ENCODE measurements around the gene NUDT11.
"Not testable (repeated sequence)": the region's sequence is repeated elsewhere in the genome, so short reads cannot be mapped to it uniquely, and the experiment has no call there.

Gene NUDT11

DNA sequence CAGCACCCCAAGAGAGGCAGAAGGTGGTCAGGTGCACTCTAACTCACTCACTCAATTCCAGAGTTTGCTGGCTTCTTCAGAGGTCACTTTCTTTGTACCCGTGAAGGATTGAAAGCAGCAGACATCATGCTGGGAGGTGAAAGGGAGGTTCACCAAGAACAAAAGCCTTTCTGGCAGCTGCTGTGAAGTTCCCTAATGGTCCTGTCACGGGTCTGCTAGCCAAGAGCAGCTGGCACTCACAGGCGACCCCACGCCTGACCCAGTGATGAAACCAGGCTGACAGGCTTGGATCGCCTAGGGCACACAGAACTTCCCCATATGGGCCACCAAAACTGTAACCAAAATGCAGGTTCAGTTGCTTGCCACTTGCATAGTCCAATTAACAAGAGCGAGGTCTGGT, 11.8 kb downstream of the NUDT11 start:
- TF ChIP-seq, protein P1, sequence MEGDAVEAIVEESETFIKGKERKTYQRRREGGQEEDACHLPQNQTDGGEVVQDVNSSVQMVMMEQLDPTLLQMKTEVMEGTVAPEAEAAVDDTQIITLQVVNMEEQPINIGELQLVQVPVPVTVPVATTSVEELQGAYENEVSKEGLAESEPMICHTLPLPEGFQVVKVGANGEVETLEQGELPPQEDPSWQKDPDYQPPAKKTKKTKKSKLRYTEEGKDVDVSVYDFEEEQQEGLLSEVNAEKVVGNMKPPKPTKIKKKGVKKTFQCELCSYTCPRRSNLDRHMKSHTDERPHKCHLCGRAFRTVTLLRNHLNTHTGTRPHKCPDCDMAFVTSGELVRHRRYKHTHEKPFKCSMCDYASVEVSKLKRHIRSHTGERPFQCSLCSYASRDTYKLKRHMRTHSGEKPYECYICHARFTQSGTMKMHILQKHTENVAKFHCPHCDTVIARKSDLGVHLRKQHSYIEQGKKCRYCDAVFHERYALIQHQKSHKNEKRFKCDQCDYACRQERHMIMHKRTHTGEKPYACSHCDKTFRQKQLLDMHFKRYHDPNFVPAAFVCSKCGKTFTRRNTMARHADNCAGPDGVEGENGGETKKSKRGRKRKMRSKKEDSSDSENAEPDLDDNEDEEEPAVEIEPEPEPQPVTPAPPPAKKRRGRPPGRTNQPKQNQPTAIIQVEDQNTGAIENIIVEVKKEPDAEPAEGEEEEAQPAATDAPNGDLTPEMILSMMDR (IDR thresholded peaks at IDR 0.05; ENCODE audit: extremely low read depth, missing control alignments): no peak
- DNase-seq (ENCODE audit: low spot score): no peak

DNA sequence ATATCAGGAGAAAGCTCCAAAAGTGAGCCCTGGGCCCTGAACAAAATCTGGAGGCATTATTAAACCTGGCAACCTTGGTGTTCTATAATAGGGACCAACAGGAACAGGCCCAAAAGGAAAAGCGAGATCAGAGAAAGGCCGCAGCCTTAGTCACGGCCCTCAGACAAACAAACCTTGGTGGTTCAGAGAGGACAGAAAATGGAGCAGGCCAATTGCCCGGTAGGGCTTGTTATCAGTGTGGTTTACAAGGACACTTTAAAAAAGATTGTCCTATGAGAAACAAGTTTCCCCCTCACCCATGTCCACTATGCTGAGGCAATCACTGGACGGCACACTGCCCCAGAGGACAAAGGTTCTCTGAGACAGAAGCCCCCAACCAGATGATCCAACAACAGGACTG, 14.0 kb downstream of the NUDT11 start:
- DNase-seq (ENCODE audit: low spot score): not testable (repeated sequence)

DNA sequence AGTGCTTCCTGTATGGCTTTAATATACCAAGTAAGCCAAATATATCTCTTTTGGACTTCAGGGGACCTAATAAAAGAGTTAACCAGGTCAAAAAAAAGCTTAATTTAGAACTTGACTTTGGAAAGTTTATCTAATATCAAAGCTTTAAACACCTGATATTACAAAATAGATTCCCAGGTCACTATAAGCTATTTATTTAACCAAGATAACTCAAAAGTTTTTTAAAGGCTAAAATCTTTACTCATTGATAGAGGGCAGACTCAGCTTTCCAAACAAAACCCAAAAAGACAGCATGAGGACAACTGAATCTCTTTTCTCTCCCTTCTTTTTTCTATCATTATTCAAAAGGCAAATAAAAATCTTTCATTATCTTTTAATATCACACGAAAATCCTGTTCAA, 19.5 kb downstream of the NUDT11 start:
- DNase-seq (ENCODE audit: low spot score): no peak
- TF ChIP-seq, protein P1 (IDR thresholded peaks at IDR 0.05; ENCODE audit: extremely low read depth, missing control alignments): no peak

DNA sequence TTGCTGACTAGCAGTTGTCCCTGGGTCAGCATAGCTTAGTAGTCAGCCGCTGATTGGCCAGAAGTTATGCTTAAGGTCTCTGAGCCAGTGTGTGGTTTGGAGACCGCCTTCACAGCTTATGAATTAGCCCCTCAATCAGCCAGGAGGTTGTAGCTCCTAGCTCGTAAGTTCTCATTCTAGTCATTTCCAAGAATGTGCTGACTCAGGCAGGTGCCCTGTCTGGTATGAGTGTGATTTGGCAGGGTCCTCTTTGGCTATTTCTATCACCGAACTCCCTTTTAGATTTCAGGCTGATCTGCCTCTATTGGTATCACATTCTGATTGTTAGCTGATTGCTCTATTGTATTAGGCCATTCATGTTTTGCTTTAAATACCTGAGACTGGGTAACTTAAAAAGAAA, 33.1 kb downstream of the NUDT11 start:
- DNase-seq (ENCODE audit: low spot score): no peak
- TF ChIP-seq, protein P1 (IDR thresholded peaks at IDR 0.05; ENCODE audit: extremely low read depth, missing control alignments): no peak

DNA sequence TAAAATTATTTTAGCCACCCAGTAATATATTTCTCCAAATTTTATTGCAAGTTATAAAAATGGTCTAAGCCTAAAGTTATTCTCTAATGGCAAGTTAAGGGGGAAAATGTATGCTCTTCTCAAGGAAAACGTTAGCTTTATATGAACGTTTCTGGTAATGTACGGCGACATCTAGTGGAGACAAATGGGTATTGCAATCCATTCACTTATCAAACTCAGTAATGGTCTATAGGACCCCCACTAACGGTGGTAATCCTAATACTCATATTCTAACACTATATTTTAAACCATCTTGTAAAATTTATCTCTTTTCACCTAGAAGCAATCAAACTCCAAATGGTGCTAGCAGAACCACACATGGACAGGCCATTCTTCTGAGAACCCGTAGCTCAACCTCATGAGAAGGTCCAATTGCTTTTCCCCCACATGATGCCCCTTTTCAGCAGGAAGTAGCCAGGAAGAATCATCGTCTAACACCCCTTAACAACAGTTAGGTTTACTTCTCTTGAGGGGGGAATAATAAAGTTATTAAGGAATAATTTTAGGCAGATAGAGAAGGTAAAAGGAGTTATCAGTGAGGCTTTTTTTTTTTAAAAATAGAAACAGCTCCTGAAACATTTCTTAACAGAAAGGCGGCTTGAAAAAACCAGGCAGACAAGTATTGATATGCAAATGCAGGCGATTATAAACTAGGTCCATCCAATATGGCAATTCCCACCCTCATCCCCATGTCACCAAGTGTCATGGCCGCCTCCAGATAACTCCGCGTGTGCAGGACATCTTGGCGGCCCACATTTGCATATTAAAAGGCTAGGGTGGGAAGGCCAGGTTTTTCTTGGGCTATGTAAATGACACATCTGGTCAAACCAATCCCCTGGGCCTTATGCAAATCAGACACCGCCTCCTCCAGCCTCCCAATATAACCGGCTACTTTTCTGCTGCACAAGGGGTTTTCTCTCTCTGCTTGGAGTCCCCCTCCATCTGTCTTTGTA, 35.0 kb downstream of the NUDT11 start:
- peak; percentile 6 for DNase-seq (ENCODE audit: low spot score)
- TF ChIP-seq, protein P1 (IDR thresholded peaks at IDR 0.05; ENCODE audit: extremely low read depth, missing control alignments): peak; percentile 37

DNA sequence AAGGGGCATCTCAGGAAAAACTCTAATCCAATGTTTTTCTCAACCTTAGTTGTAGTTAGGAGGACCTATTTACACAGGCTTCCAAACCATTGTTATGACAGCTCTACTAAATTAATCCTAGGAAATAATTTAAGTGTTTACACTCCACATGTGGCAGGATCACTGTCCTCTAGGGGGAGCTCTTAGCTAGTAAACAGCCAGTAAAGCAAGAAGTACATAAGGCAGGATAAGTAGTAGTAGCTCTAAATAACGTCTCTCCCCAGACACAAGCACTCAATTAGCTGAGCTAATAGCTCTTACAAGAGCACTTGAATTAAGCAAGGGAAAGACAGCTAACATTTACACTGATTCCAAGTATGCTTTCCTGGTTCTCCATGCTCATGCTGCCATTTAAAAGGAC, 37.3 kb downstream of the NUDT11 start:
- TF ChIP-seq, protein P1 (IDR thresholded peaks at IDR 0.05; ENCODE audit: extremely low read depth, missing control alignments): no peak
- no peak for DNase-seq (ENCODE audit: low spot score)

DNA sequence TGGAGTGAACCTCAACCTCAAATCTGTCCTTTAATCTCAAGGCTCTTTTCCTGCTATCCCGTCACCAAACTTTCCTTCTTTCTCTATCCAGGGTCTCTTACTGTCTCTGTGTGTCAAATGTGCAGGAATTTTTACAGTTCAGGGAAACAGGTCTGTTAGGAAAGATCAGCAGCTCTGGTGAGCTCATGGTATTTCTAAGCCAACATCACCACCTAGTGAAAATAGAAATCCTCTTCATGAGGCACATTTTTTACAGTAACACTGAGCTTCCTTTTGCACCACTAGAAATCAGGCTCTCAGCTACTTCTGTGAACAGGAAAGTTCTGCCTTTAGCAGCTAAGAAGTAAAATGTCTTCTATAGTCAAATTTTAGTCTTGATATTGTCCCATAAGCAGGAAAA, 39.6 kb downstream of the NUDT11 start:
- TF ChIP-seq, protein P1 (IDR thresholded peaks at IDR 0.05; ENCODE audit: extremely low read depth, missing control alignments): no peak
- DNase-seq (ENCODE audit: low spot score): no peak

DNA sequence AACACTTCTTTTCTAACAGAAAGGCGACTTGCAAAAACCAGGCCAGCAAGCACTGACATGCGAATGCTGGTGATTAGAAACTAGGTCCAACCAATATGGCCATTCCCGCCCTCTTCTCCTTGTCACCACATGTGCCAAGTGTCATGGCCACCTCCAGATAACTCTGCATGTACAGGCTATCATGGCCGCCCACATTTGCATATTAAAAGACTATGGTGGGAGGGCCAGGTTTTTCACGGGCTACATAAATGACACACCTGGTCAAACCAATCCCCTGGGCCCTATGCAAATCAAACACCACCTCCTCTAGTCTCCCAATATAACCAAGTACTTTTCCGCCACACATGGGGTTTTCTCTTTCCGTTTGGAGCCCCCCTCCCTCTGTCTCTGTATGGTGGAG, 40.1 kb downstream of the NUDT11 start:
- TF ChIP-seq, protein P1 (IDR thresholded peaks at IDR 0.05; ENCODE audit: extremely low read depth, missing control alignments): no peak
- no peak for DNase-seq (ENCODE audit: low spot score)

Data from GM20000 (cell line).